HepG2 (cell line): ENCODE data around the gene FRMD5. TPM values are rescaled to one million over a fixed set of nuclear protein-coding genes. Genes with fewer than 3 reads are reported as not detected.
A peak's percentile ranks its signal among the peaks of the same experiment; 100 is the strongest.

Experiments used
- ATAC-seq: fragments of 200-7000 bp; cut with Tn5 transposase; 3 replicates; pipeline ENCODE4 v1.9.1; 2020; ENCODE audit warnings: mild to moderate bottlenecking, moderate library complexity
- BruUV-seq: library from RNA; stranded (reverse); fragments of 400-500 nt; replicated peaks from 2 replicates; lab custom pipeline; 2021; lab: Mats Ljungman, UMichigan
- CTCF ChIA-PET: fragments of 300-600 bp; formaldehyde crosslinking; extraction: SDS; loops from one replicate; lab custom pipeline; 2021; ENCODE audit warnings: low total read pairs, inconsistent platforms, low intra/inter-chr PET ratio; lab: Yijun Ruan, JAX
- POLR2A ChIA-PET: fragments of 350-600 bp; sonication (Branson Sonifier 250); formaldehyde crosslinking; loops from one replicate; lab custom pipeline; 2020; ENCODE audit warnings: antibody characterized with exemption, inconsistent platforms; lab: Yijun Ruan, JAX
- DNase-seq: peaks from one replicate; pipeline ENCODE4 v3.0.0-alpha.2; 2015; ENCODE audit warnings: low spot score
- FAIRE-seq: peaks from 3 replicates; lab custom pipeline; 2011; peaks lifted over from hg19 to GRCh38; lab: Jason Lieb, UNC
- H2AFZ ChIP-seq: one replicate; pipeline ENCODE4 v1.6.1; 2011; ENCODE audit warnings: low read length, inconsistent platforms
- H3K27ac ChIP-seq: fragments of 300-600 bp; 3 replicates; pipeline ENCODE4 v1.8.0; 2011; ENCODE audit warnings: mixed run types, mild to moderate bottlenecking, mixed read lengths, low read length, inconsistent platforms; ENCODE audit not compliant: insufficient read depth; ENCODE audit errors: extremely low read length
- H3K27me3 ChIP-seq, 2 experiments: fragments of 200-600 bp in 1 of 2; 2 replicates in 1 of 2; 3 replicates in 1 of 2; pipeline versions ENCODE4 v1.6.0 to v1.8.0; 2011; ENCODE audit warnings: low read length in 2 of 2, mild to moderate bottlenecking in 2 of 2, moderate library complexity in 2 of 2, inconsistent platforms in 1 of 2; ENCODE audit not compliant: insufficient read depth in 2 of 2, control insufficient read depth in 1 of 2
- H3K36me3 ChIP-seq, 2 experiments: fragments of 200-600 bp in 1 of 2; replicated peaks in 1 of 2; 2 replicates in 1 of 2; 3 replicates in 1 of 2; pipeline versions ENCODE4 v1.5.1 to v1.8.0; 2011; ENCODE audit warnings: low read length in 2 of 2, inconsistent platforms in 1 of 2; ENCODE audit not compliant: insufficient read depth in 2 of 2, control insufficient read depth in 1 of 2
- H3K4me1 ChIP-seq: 2 replicates; pipeline ENCODE4 v1.5.1; 2012; ENCODE audit warnings: low read length, inconsistent platforms; ENCODE audit not compliant: insufficient read depth
- H3K4me2 ChIP-seq: 2 replicates; pipeline ENCODE4 v1.6.0; 2011; ENCODE audit warnings: low read depth, low read length, inconsistent platforms
- H3K4me3 ChIP-seq, 3 experiments: fragments of 200-600 bp in 1 of 3; sonication (generic), shearing (Covaris generic) in 1 of 3; replicated peaks in 1 of 3; 2 replicates each; pipeline ENCODE4 v1.5.1; 2011 to 2016; ENCODE audit warnings: low read length in 3 of 3, inconsistent platforms in 2 of 3, low read depth in 2 of 3, mild to moderate bottlenecking in 2 of 3, control low read depth in 1 of 3, mixed read lengths in 1 of 3; ENCODE audit not compliant: insufficient read depth in 1 of 3
- H3K79me2 ChIP-seq: one replicate; pipeline ENCODE4 v1.6.1; 2011; ENCODE audit warnings: low read length, inconsistent platforms; ENCODE audit not compliant: insufficient read depth
- H3K9ac ChIP-seq: 2 replicates; pipeline ENCODE4 v1.6.0; 2011; ENCODE audit warnings: mild to moderate bottlenecking, low read depth, low read length, inconsistent platforms; ENCODE audit not compliant: insufficient read depth
- H3K9me3 ChIP-seq: 2 replicates; pipeline ENCODE4 v1.5.1; 2012; ENCODE audit warnings: mild to moderate bottlenecking, low read length
- H4K20me1 ChIP-seq: 2 replicates; pipeline ENCODE4 v1.6.0; 2011; ENCODE audit warnings: inconsistent platforms, mild to moderate bottlenecking, low read length, moderate library complexity; ENCODE audit not compliant: insufficient read depth
- CHD2 ChIP-seq: IDR thresholded peaks from 2 replicates; pipeline ENCODE4 v1.6.1; 2011; ENCODE audit warnings: low read depth, low read length, improper control_type of control experiment
- EEA1 ChIP-seq: sonication (generic); formaldehyde crosslinking; IDR thresholded peaks from 2 replicates; pipeline ENCODE4 v1.5.1; 2020; ENCODE audit warnings: mild to moderate bottlenecking, missing genetic modification reagents, borderline replicate concordance
- FLYWCH1 ChIP-seq: sonication (generic); formaldehyde crosslinking; IDR thresholded peaks from 2 replicates; pipeline ENCODE4 v1.8.1; 2023; ENCODE audit warnings: mild to moderate bottlenecking, missing genetic modification reagents
- FOSL1 ChIP-seq: sonication (generic); formaldehyde crosslinking; IDR thresholded peaks from 2 replicates; pipeline ENCODE4 v1.9.0; 2021; ENCODE audit warnings: missing genetic modification reagents, borderline replicate concordance
- FOSL2 ChIP-seq: sonication (generic); formaldehyde crosslinking; IDR thresholded peaks from 2 replicates; pipeline ENCODE4 v1.4.0; 2020; ENCODE audit warnings: missing genetic modification reagents
- FOXP4 ChIP-seq: sonication (generic); formaldehyde crosslinking; IDR thresholded peaks from 2 replicates; pipeline ENCODE4 v1.4.0; 2020; ENCODE audit warnings: missing genetic modification reagents
- GABPA ChIP-seq, 2 experiments: IDR thresholded peaks; 2 replicates each; pipeline ENCODE4 v1.6.1; 2011 to 2016; ENCODE audit warnings: low read depth in 2 of 2, low read length in 1 of 2, missing biosample characterization in 1 of 2, missing genetic modification characterization in 1 of 2
- HHEX ChIP-seq: IDR thresholded peaks from 2 replicates; pipeline ENCODE4 v1.6.1; 2016; ENCODE audit warnings: control low read depth
- KAT8 ChIP-seq: IDR thresholded peaks from 2 replicates; pipeline ENCODE4 v1.6.1; 2016; ENCODE audit warnings: missing genetic modification reagents, missing compliant biosample characterization
- MNT ChIP-seq: fragments of 450-650 bp; IDR thresholded peaks from 2 replicates; pipeline ENCODE4 v1.6.1; 2016
- NR2C2 ChIP-seq: sonication (generic); formaldehyde crosslinking; IDR thresholded peaks from 2 replicates; pipeline ENCODE4 v1.4.0; 2020; ENCODE audit warnings: missing genetic modification reagents, mild to moderate bottlenecking, moderate library complexity, borderline replicate concordance
- NR2F1 ChIP-seq, 2 experiments: fragments of 450-650 bp in 1 of 2; formaldehyde crosslinking in 1 of 2; IDR thresholded peaks; 2 replicates each; pipeline versions ENCODE4 v1.5.0 to v1.6.1; 2016 to 2020; ENCODE audit warnings: mild to moderate bottlenecking in 1 of 2, missing compliant biosample characterization in 1 of 2, missing genetic modification reagents in 1 of 2, moderate library complexity in 1 of 2
- NR2F6 ChIP-seq, 2 experiments: IDR thresholded peaks; 2 replicates each; pipeline ENCODE4 v1.6.1; 2016; ENCODE audit warnings: antibody characterized with exemption in 1 of 2, mild to moderate bottlenecking in 1 of 2
- PATZ1 ChIP-seq: sonication (generic); formaldehyde crosslinking; IDR thresholded peaks from 2 replicates; pipeline ENCODE4 v1.4.0; 2020; ENCODE audit warnings: missing genetic modification reagents
- RCOR2 ChIP-seq: IDR thresholded peaks from 2 replicates; pipeline ENCODE4 v1.6.1; 2016; ENCODE audit warnings: missing biosample characterization, missing genetic modification reagents
- SMAD3 ChIP-seq: sonication (generic); formaldehyde crosslinking; IDR thresholded peaks from 2 replicates; pipeline ENCODE4 v1.4.0; 2020; ENCODE audit warnings: missing genetic modification reagents
- SP5 ChIP-seq: IDR thresholded peaks from 2 replicates; pipeline ENCODE4 v1.6.1; 2016; ENCODE audit warnings: low read depth, borderline replicate concordance
- TARDBP ChIP-seq: sonication (generic); formaldehyde crosslinking; IDR thresholded peaks from 2 replicates; pipeline ENCODE4 v1.8.0; 2022; ENCODE audit warnings: mild to moderate bottlenecking, missing genetic modification reagents
- TEAD3 ChIP-seq: optimal IDR thresholded peaks from 2 replicates; pipeline ENCODE3; 2016; ENCODE audit warnings: borderline replicate concordance
- ZBTB8A ChIP-seq: sonication (generic); formaldehyde crosslinking; IDR thresholded peaks from 2 replicates; pipeline ENCODE4 v1.4.0; 2020; ENCODE audit warnings: mild to moderate bottlenecking, low read depth, missing genetic modification reagents, borderline replicate concordance
- ZNF331 ChIP-seq: sonication (generic); formaldehyde crosslinking; IDR thresholded peaks from 2 replicates; pipeline ENCODE4 v1.4.0; 2020; ENCODE audit warnings: missing genetic modification reagents
- WGBS: methylation state at CpG from one replicate; pipeline ENCODE4 v1.1.6; 2017; ENCODE audit warnings: low lambda C conversion rate; 5-methylcytosine and 5-hydroxymethylcytosine counted together
- in situ Hi-C: cut with HindIII; loops from 2 replicates; pipeline ENCODE4 v1.10.0; 2017; ENCODE audit warnings: low pct_unique_long_range_greater_than_20kb; ENCODE audit not compliant: extremely low pct_ligation_motif_present
- intact Hi-C: fragments of 100-400 bp; cut with micrococcal nuclease; formaldehyde crosslinking; loops from one replicate; pipeline ENCODE4 v1.10.0; 2022; ENCODE audit not compliant: unreplicated experiment
- polyA plus RNA-seq, 8 experiments: library from polyadenylated mRNA; depleted of rRNA in 3 of 8; stranded (reverse) in 7 of 8; unstranded in 1 of 8; fragments of >200 nt; fragmentation: Illumina TruSeq in 4 of 8; extraction: Trizol in 4 of 8; gene quantifications; 2 replicates each; pipeline versions ENCODE4 v1.2.1 to v1.2.3, GENCODE V29; 2011 to 2016; ENCODE audit warnings: low read depth in 4 of 8, missing spikeins in 1 of 8, mixed read lengths in 1 of 8; ENCODE audit not compliant: insufficient read depth in 1 of 8
- total RNA-seq, 5 experiments: library from RNA; depleted of rRNA; stranded (reverse); fragments of >200 nt; fragmentation: Illumina TruSeq; extraction: Trizol; gene quantifications; 2 replicates each; pipeline ENCODE4 v1.2.3, GENCODE V29; 2016; ENCODE audit warnings: low read depth in 1 of 5

The FRMD5 gene
- total and polyA plus RNA-seq, 2 of the 13 experiments (the other 11 are each of a cell fraction or from before 2014, with no cell fraction given), result 0.93 to 1.5 TPM

- in situ Hi-C loops (no loop called here), intact Hi-C loops (no loop called here)
- FAIRE-seq (peak; percentile 59), ATAC-seq (no peak), DNase-seq (peak; percentile 86)
- no peak overlapping the region for H2AFZ ChIP-seq
- no TSS peak for BruUV-seq
- CTCF ChIA-PET, result no interaction called here
- peak overlapping the region; percentile 25; the same call in 1 of the 2 replicates for H3K4me2 ChIP-seq
- H3K9me3 ChIP-seq, result no peaks in the 10 kb centered on the region
- H3K4me3 ChIP-seq, result no peak overlapping the region
- WGBS, result 0% methylated on average over 3 of the region's 3 CpGs
- no peaks in the 10 kb centered on the region for H3K36me3 ChIP-seq
- H3K4me1 ChIP-seq, result peaks cover 30% of the 10 kb centered on the region
- POLR2A ChIA-PET, result no interaction called here
- no peaks in the 10 kb centered on the region for H3K79me2 ChIP-seq
- H3K27me3 ChIP-seq, result peaks cover 0 to 9% of the 10 kb centered on the region in 2 experiments; a peak in 1 of 5 replicates
- H3K27ac ChIP-seq, result no peak overlapping the region
- H3K9ac ChIP-seq, result no peak overlapping the region
- H4K20me1 ChIP-seq, result no peaks in the 10 kb centered on the region
- TF ChIP-seq FOSL1 (CRISPR knock-in tag) (peak; percentile 68; the same call in 1 of the 2 replicates), EEA1 (CRISPR knock-in tag) (no peak), NR2F1 (CRISPR knock-in tag; IDR thresholded peaks at IDR 0.05) (peak; percentile 90 to 92), NR2C2 (CRISPR knock-in tag) (peak; percentile 50; the same call in 1 of the 2 replicates), FOXP4 (CRISPR knock-in tag) (peak; percentile 57), MNT (peak; percentile 50; the same call in 1 of the 2 replicates), PATZ1 (CRISPR knock-in tag) (peak; percentile 56), NR2F6 (IDR thresholded peaks at IDR 0.05) (peak; percentile 97), NR2F6 (CRISPR knock-in tag; IDR thresholded peaks at IDR 0.05) (peak; percentile 97), KAT8 (CRISPR knock-in tag) (0 out of 2 replicates have a peak, but pooled peaks have one; percentile 40), FOSL2 (CRISPR knock-in tag) (peak; percentile 98), FLYWCH1 (CRISPR knock-in tag) (no peak), SP5 (CRISPR knock-in tag) (0 out of 2 replicates have a peak, but pooled peaks have one; percentile 48), TEAD3 (peak; percentile 88), CHD2 (no peak), GABPA (IDR thresholded peaks at IDR 0.05; ENCODE audit: low read depth, low read length) (no peak), GABPA (CRISPR knock-in tag; IDR thresholded peaks at IDR 0.05; ENCODE audit: low read depth) (peak; percentile 43), HHEX (CRISPR knock-in tag) (0 out of 2 replicates have a peak, but pooled peaks have one; percentile 15), RCOR2 (CRISPR knock-in tag) (no peak), ZBTB8A (CRISPR knock-in tag) (no peak), TARDBP (CRISPR knock-in tag) (0 out of 2 replicates have a peak, but pooled peaks have one; percentile 35), ZNF331 (CRISPR knock-in tag) (no peak), SMAD3 (CRISPR knock-in tag) (0 out of 2 replicates have a peak, but pooled peaks have one; percentile 43)
These were observed 4.3 kb upstream of the FRMD5 start for GRCh38 chr15:44199393-44199792.
